HFF-Myc (cell line): ENCODE data around the gene HPCAL1.
"Not testable (repeated sequence)": the region's sequence is repeated elsewhere in the genome, so short reads cannot be mapped to it uniquely, and the experiment has no call there.

Source experiments
- DNase-seq: peaks from one replicate; pipeline ENCODE4 v3.0.0-alpha.2; 2011; ENCODE audit warnings: low read depth; ENCODE audit errors: extremely low read depth
- H3K4me3 ChIP-seq: replicated peaks from 2 replicates; pipeline ENCODE4 v1.5.1; 2011; ENCODE audit warnings: low read depth, mild to moderate bottlenecking, control low read depth, low read length
- TF ChIP-seq, protein P1 (sequence below): IDR thresholded peaks from 2 replicates; pipeline ENCODE4 v1.5.1; 2012; ENCODE audit warnings: mild to moderate bottlenecking, low read depth, low read length, control low read depth; ENCODE audit errors: missing control alignments

The HPCAL1 gene

DNA sequence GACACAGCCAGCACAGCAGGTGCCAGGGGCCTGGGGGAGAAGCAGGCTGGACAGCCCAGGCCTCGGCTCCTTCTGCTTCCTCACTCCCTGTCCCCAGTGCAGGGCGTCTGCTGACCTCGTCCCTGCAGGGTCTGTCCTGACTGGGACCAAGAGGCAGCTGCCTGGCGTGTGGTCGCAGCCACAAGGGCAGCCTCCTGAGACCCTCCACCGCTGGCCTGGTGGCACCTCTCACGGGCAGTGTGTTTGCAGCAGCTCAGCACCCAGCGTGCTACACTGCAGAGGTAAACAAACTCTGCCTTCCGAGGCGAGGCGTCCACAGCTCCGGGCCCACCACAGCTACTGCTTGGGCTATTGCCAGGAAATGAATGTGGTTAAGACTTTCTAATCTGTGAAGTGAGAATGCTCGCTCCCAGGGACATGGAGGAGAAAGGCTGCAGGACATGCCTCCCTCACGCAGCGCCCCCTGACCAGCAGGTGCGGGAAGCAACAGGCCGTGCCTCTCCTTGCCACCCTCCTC lies 46.1 kb upstream of the HPCAL1 start:
- no peak overlapping the region for H3K4me3 ChIP-seq
- TF ChIP-seq, protein P1, sequence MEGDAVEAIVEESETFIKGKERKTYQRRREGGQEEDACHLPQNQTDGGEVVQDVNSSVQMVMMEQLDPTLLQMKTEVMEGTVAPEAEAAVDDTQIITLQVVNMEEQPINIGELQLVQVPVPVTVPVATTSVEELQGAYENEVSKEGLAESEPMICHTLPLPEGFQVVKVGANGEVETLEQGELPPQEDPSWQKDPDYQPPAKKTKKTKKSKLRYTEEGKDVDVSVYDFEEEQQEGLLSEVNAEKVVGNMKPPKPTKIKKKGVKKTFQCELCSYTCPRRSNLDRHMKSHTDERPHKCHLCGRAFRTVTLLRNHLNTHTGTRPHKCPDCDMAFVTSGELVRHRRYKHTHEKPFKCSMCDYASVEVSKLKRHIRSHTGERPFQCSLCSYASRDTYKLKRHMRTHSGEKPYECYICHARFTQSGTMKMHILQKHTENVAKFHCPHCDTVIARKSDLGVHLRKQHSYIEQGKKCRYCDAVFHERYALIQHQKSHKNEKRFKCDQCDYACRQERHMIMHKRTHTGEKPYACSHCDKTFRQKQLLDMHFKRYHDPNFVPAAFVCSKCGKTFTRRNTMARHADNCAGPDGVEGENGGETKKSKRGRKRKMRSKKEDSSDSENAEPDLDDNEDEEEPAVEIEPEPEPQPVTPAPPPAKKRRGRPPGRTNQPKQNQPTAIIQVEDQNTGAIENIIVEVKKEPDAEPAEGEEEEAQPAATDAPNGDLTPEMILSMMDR = no peak
- DNase-seq = no peak

DNA sequence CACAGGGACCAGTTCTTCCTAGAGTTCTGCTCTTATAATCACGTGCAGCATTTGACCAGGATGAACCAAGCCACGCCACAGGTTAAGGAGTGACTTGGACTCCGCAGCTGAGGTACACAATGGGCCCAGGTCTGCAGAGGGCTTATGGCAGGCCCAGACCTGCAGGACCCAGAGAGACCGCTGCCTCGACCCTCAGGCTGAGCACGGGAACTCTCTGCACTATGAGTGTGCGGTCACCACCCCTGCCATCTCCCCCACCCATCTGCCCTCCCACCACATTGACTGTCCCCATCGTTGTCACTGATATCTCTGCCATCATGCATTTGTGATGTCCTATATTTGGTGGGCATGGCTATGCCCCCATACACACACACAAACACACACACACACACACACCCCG lies 45.7 kb upstream of the HPCAL1 start:
- no peak for DNase-seq
- TF ChIP-seq, protein P1 = no peak
- H3K4me3 ChIP-seq = no peak overlapping the region

DNA sequence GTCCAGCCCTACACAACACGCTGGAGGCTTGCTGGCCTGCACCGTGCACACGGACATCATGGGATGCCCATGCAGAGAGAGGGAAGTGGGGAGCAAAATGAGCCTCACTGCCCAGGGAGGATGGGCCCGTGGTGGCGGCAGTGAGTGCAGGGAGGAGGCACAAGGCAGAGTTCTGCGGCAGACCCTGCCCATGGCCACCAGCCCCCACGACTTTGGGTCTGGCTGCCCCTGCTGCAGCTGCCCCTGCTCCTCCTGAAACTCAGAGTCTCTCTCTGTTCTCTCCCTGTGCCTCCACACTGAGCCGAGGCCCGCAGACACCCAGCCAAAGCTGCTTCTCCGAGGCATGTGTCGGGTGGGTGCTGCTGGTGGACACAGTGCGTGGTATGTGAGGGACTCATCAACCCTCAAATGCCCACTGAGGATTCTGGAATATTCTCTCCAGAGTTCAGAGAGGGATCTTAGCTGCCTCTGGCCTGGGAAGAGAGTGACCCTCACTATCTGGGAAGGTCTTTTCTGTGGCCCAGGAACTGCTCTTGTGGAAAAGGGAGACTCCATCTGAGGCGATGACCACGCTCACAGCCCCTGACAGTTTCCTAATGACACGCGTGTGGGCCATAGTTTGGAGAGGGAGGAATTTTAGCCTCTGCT lies 45.1 kb upstream of the HPCAL1 start:
- H3K4me3 ChIP-seq = no peak overlapping the region
- no peak for DNase-seq
- TF ChIP-seq, protein P1 = no peak

DNA sequence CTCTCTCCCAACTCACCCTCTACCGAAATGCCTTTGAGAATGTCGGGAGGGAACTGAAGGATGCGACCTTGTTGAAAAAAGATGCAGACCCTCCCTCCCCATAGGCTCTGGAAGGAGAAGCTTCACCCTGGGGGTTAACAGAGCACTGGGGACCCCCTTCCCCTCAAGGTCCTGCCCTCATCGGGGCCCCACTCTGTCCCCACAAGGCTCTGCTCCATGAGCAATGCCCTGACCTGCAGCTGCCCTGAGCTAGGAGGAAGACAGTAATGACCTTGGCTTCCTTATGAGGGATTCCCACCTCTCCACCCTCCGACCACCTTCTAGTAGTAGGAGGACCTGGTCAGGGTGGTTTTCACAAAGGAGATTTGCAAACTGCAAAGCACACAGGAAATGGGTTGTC lies 44.4 kb upstream of the HPCAL1 start:
- H3K4me3 ChIP-seq = no peak overlapping the region
- TF ChIP-seq, protein P1 = no peak
- no peak for DNase-seq

DNA sequence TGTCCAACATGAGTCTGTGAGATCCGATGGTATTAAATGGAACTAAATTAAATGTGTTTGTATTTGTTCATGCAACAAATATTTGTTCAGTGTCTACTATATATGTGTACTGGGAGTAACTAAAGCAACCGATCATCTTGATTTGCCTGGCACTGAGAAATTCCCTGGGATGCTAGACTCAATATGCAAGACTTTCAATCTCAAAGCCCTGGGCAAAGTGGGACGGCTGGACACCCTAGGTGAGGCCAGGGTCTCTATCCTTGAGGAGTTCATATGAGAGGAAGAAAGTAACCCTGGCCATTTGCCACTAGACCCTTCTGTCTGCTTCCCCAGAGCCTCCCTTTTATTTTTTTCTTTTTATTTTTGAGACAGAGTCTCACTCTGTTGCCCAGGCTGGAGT lies 44.0 kb upstream of the HPCAL1 start:
- H3K4me3 ChIP-seq = no peak overlapping the region
- no peak for DNase-seq
- TF ChIP-seq, protein P1 = no peak

DNA sequence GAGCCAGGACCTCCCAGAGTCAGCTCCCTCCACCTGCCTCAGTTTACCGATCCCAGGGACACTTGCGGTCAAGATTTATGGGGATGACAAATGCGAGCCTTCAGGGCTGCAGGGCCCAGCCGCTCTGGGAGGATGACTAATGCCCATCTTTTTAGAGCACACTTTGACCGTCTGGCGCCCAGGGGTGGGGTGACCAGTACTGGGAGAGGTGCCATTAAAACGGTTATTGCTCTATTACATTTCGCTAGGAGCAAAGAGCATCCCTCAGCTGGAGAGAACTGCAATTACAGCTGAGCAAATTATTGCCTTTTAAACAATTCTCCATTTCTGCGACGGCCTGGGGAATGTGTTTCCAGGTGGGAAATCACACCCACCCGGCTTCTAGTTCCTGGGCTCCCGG lies 42.6 kb upstream of the HPCAL1 start:
- DNase-seq = no peak

DNA sequence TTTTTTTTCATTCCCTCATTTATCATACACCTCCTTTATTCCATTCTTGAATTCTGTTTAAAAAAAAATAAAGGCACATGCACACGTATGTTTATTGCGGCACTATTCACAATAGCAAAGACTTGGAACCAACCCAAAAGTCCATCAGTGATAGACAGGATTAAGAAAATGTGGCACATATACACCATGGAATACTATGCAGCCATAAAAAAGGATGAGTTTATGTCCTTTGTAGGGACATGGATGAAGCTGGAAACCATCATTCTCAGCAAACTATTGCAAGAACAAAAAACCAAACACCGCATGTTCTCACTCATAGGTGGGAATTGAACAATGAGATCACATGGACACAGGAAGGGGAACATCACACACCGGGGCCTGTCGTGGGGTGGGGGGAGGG lies 39.2 kb upstream of the HPCAL1 start:
- not testable (repeated sequence) for DNase-seq, H3K4me3 ChIP-seq

More for the DNA sequence above, 42.6 kb upstream of the HPCAL1 start:
- TF ChIP-seq, protein P1 = no peak
- H3K4me3 ChIP-seq = no peak overlapping the region
